Upper lobe of left lung (tissue), 6 donors: ENCODE measurements around the gene GH2. TPM values are rescaled to one million over a fixed set of nuclear protein-coding genes. Genes with fewer than 3 reads are reported as not detected.
"Not testable (repeated sequence)": the region's sequence is repeated elsewhere in the genome, so short reads cannot be mapped to it uniquely, and the experiment has no call there.

Experiments used
- ATAC-seq, 2 donors: fragments of 200-7000 bp; cut with Tn5 transposase; one replicate each; pipeline ENCODE4 v1.9.1; 2022; ENCODE audit warnings: mild to moderate bottlenecking in 2 of 2, moderate library complexity in 2 of 2; ENCODE audit not compliant: low FRiP score in 2 of 2
- DNase-seq, 2 donors: peaks; one replicate each; pipeline ENCODE4 v3.0.0-alpha.2; 2019 to 2020
- H3K27ac ChIP-seq, 4 donors: fragments of 200-600 bp; sonication (generic); one replicate each; pipeline ENCODE4 v1.5.1; 2016 to 2019
- H3K27me3 ChIP-seq, 4 donors: fragments of 200-600 bp; sonication (generic); one replicate each; pipeline ENCODE4 v1.5.1; 2017 to 2019
- H3K36me3 ChIP-seq, 4 donors: fragments of 200-600 bp; sonication (generic); one replicate each; pipeline ENCODE4 v1.5.1; 2016 to 2019
- H3K4me1 ChIP-seq, 4 donors: fragments of 200-600 bp; sonication (generic); one replicate each; pipeline ENCODE4 v1.5.1; 2018 to 2019
- H3K4me3 ChIP-seq, 4 donors: fragments of 200-600 bp; sonication (generic); one replicate each; pipeline ENCODE4 v1.5.1; 2017 to 2019; ENCODE audit warnings: mild to moderate bottlenecking in 2 of 4, moderate library complexity in 1 of 4
- H3K9me3 ChIP-seq, 4 donors: fragments of 200-600 bp; sonication (generic); one replicate each; pipeline ENCODE4 v1.5.1; 2018 to 2019
- CTCF ChIP-seq, 6 experiments: fragments of 450-650 bp in 4 of 6; fragments of 200-600 bp in 2 of 6; sonication (generic) in 2 of 6; IDR thresholded peaks; one replicate each; pipeline ENCODE4 v1.5.1; 2016 to 2019; ENCODE audit warnings: antibody characterized with exemption in 6 of 6
- EP300 ChIP-seq, 4 donors: sonication (generic); formaldehyde crosslinking; IDR thresholded peaks; one replicate each; pipeline ENCODE4 v1.5.1; 2017; ENCODE audit warnings: antibody characterized with exemption in 4 of 4, control low read depth in 2 of 4
- POLR2A ChIP-seq, 4 donors: fragments of 450-650 bp; IDR thresholded peaks; one replicate each; pipeline ENCODE4 v1.5.1; 2016 to 2017; ENCODE audit warnings: antibody characterized with exemption in 4 of 4, mild to moderate bottlenecking in 2 of 4
- POLR2AphosphoS5 ChIP-seq, 2 donors: sonication (generic); formaldehyde crosslinking; IDR thresholded peaks; one replicate each; pipeline ENCODE4 v1.5.1; 2017; ENCODE audit warnings: antibody characterized with exemption in 2 of 2
- WGBS, 2 donors: methylation state at CpG; one replicate each; pipeline ENCODE4 v1.1.5; 2017 to 2018; 5-methylcytosine and 5-hydroxymethylcytosine counted together
- total RNA-seq, 6 donors: library from RNA; depleted of rRNA in 4 of 6; stranded (reverse); fragments of >200 nt in 4 of 6; gene quantifications; one replicate each; pipeline versions ENCODE4 v1.1.0 to v1.2.1, GENCODE V29; 2016 to 2021
- donor health status: DM: no; HTN: no; CAD: no; lungs with moderate emphysema.
- donor health status: DM: no; HTN: yes; CAD: no; lungs with severe emphysema.

GH2 gene
- total RNA-seq, 6 donors from 2014 or later, result not detected

- no peak for DNase-seq
- 93% methylated on average over 10 of the region's 10 CpGs; no CpG with 5 or more reads in 1 of the 2 donors for WGBS, 2 donors
- TF ChIP-seq POLR2AphosphoS5 (IDR thresholded peaks at IDR 0.05) (no peak), CTCF (IDR thresholded peaks at IDR 0.05) (no peak), POLR2A (IDR thresholded peaks at IDR 0.05) (no peak), EP300 (IDR thresholded peaks at IDR 0.05) (no peak)
- no peak for ATAC-seq
- H3K27me3 ChIP-seq, result no peaks in the 10 kb centered on the region
- peaks cover 14 to 24% (median 16%) of the 10 kb centered on the region in 4 donors for H3K4me1 ChIP-seq
- H3K9me3 ChIP-seq, result no peaks in the 10 kb centered on the region
- no peaks in the 10 kb centered on the region for H3K36me3 ChIP-seq
- no peak overlapping the region for H3K4me3 ChIP-seq
- H3K27ac ChIP-seq, result no peak overlapping the region
Measured at GRCh38 chr17:63928172-63928666, 46.5 kb upstream of the GH2 start.

GRCh38 chr17:63927464-63928171 is 45.9 kb upstream of the GH2 start:
- ATAC-seq, result no peak

GRCh38 chr17:63926164-63926563 is 44.4 kb upstream of the GH2 start:
- ATAC-seq, result no peak
- Histone ChIP-seq H3K4me3 (no peak overlapping the region), H3K9me3 (no peaks in the 10 kb centered on the region), H3K27ac (no peak overlapping the region), H3K36me3 (no peaks in the 10 kb centered on the region), H3K27me3 (no peaks in the 10 kb centered on the region), H3K4me1 (peaks cover 4 to 10% (median 7%) of the 10 kb centered on the region in 4 donors)
- no peak for TF ChIP-seq EP300 (IDR thresholded peaks at IDR 0.05)
- no peak for TF ChIP-seq POLR2A (IDR thresholded peaks at IDR 0.05)
- TF ChIP-seq CTCF (IDR thresholded peaks at IDR 0.05), result no peak
- TF ChIP-seq POLR2AphosphoS5 (IDR thresholded peaks at IDR 0.05), result no peak
- DNase-seq, result no peak
- WGBS, 2 donors, result 96 to 100% methylated on average over 2 of the region's 2 CpGs

More at GRCh38 chr17:63927464-63928171, 45.9 kb upstream of the GH2 start:
- Histone ChIP-seq H3K27me3 (no peaks in the 10 kb centered on the region), H3K36me3 (no peaks in the 10 kb centered on the region), H3K9me3 (no peaks in the 10 kb centered on the region), H3K4me3 (no peak overlapping the region), H3K4me1 (peaks cover 14 to 24% (median 16%) of the 10 kb centered on the region in 4 donors), H3K27ac (no peak overlapping the region)
- WGBS, 2 donors, result 61 to 72% methylated on average over 6 to 8 of the region's 8 CpGs
- no peak for DNase-seq
- TF ChIP-seq EP300 (IDR thresholded peaks at IDR 0.05) (no peak), POLR2A (IDR thresholded peaks at IDR 0.05) (no peak), CTCF (IDR thresholded peaks at IDR 0.05) (no peak), POLR2AphosphoS5 (IDR thresholded peaks at IDR 0.05) (no peak)

GRCh38 chr17:63925615-63926014 is 43.9 kb upstream of the GH2 start:
- Histone ChIP-seq H3K4me3 (no peak overlapping the region), H3K27me3 (no peaks in the 10 kb centered on the region), H3K36me3 (no peaks in the 10 kb centered on the region), H3K27ac (no peak overlapping the region), H3K4me1 (peaks cover 0 to 4% (median 1%) of the 10 kb centered on the region in 4 donors), H3K9me3 (no peaks in the 10 kb centered on the region)
- no peak for DNase-seq
- no peak for TF ChIP-seq POLR2A (IDR thresholded peaks at IDR 0.05)
- no peak for TF ChIP-seq POLR2AphosphoS5 (IDR thresholded peaks at IDR 0.05)
- TF ChIP-seq EP300 (IDR thresholded peaks at IDR 0.05), result no peak
- TF ChIP-seq CTCF (IDR thresholded peaks at IDR 0.05), result no peak
- WGBS, 2 donors, result 70 to 79% methylated on average over 5 of the region's 5 CpGs
- no peak for ATAC-seq

- not testable (repeated sequence) for DNase-seq, H3K36me3 ChIP-seq, H3K4me1 ChIP-seq, H3K9me3 ChIP-seq, H3K27ac ChIP-seq, H3K27me3 ChIP-seq, ATAC-seq, H3K4me3 ChIP-seq
- 62 to 73% methylated on average over 9 of the region's 9 CpGs for WGBS, 2 donors
Measured at GRCh38 chr17:63922402-63922801, 40.7 kb upstream of the GH2 start.

GRCh38 chr17:63920779-63921178 is 39.0 kb upstream of the GH2 start:
- WGBS, 2 donors, result 91 to 93% methylated on average over 4 to 5 of the region's 5 CpGs
- H3K4me1 ChIP-seq, H3K27ac ChIP-seq, H3K27me3 ChIP-seq, H3K36me3 ChIP-seq, H3K4me3 ChIP-seq, DNase-seq, H3K9me3 ChIP-seq: not testable (repeated sequence)
- peak in 1 of 2 donors; percentile 31 for ATAC-seq

GRCh38 chr17:63920050-63920449 is 38.3 kb upstream of the GH2 start:
- 85 to 88% methylated on average over 6 of the region's 6 CpGs for WGBS, 2 donors
- DNase-seq, H3K9me3 ChIP-seq, H3K36me3 ChIP-seq, H3K27me3 ChIP-seq, H3K4me1 ChIP-seq, ATAC-seq, H3K4me3 ChIP-seq, H3K27ac ChIP-seq: not testable (repeated sequence)
